GM18517 (cell line): Measurements from ENCODE around the gene MOB4.
"Not testable (repeated sequence)": the region's sequence is repeated elsewhere in the genome, so short reads cannot be mapped to it uniquely, and the experiment has no call there.

Source experiments
- ATAC-seq: cut with Tn5 transposase; IDR thresholded peaks from one replicate; pipeline ENCODE4 v1.9.1; 2021; ENCODE audit warnings: mild to moderate bottlenecking, moderate library complexity; ENCODE audit not compliant: unreplicated experiment

Gene MOB4

GRCh38 chr2:197513915-197514314 is 2.0 kb upstream of the MOB4 start:
- ATAC-seq: no peak

- no peak for ATAC-seq
Measured at GRCh38 chr2:197514754-197515153, 1.1 kb upstream of the MOB4 start.

- peak; percentile 4 for ATAC-seq
Measured at GRCh38 chr2:197515315-197515738, 539 bp upstream of the MOB4 start.

- ATAC-seq: peak; percentile 12
Measured at GRCh38 chr2:197516393-197516761, 511 bp downstream of the MOB4 start.

GRCh38 chr2:197517150-197517549 is 1.3 kb downstream of the MOB4 start:
- ATAC-seq: no peak

GRCh38 chr2:197538412-197538811 is 22.5 kb downstream of the MOB4 start:
- ATAC-seq: no peak

GRCh38 chr2:197539734-197540133 is 23.9 kb downstream of the MOB4 start:
- ATAC-seq: no peak

GRCh38 chr2:197543206-197543605 is 27.3 kb downstream of the MOB4 start:
- no peak for ATAC-seq

GRCh38 chr2:197547163-197547900 is 31.5 kb downstream of the MOB4 start:
- ATAC-seq: no peak

GRCh38 chr2:197548582-197548981 is 32.7 kb downstream of the MOB4 start:
- ATAC-seq: no peak

GRCh38 chr2:197551260-197551659 is 35.4 kb downstream of the MOB4 start:
- ATAC-seq: not testable (repeated sequence)

- ATAC-seq: no peak
Measured at GRCh38 chr2:197555467-197555866, 39.6 kb downstream of the MOB4 start.

GRCh38 chr2:197556456-197556855 is 40.6 kb downstream of the MOB4 start:
- ATAC-seq: no peak

GRCh38 chr2:197558393-197558792 is 42.5 kb downstream of the MOB4 start:
- no peak for ATAC-seq

GRCh38 chr2:197559681-197560080 is 43.8 kb downstream of the MOB4 start:
- no peak for ATAC-seq

- ATAC-seq: no peak
Measured at GRCh38 chr2:197560146-197560665, 44.3 kb downstream of the MOB4 start.

- no peak for ATAC-seq
Measured at GRCh38 chr2:197571627-197572271, 55.9 kb downstream of the MOB4 start.

GRCh38 chr2:197573608-197574007 is 57.7 kb downstream of the MOB4 start:
- ATAC-seq: no peak

GRCh38 chr2:197575987-197576386 is 60.1 kb downstream of the MOB4 start:
- ATAC-seq: no peak

GRCh38 chr2:197576631-197577030 is 60.8 kb downstream of the MOB4 start:
- ATAC-seq: no peak

GRCh38 chr2:197577446-197577845 is 61.6 kb downstream of the MOB4 start:
- ATAC-seq: no peak

GRCh38 chr2:197578294-197578693 is 62.4 kb downstream of the MOB4 start:
- ATAC-seq: not testable (repeated sequence)
